Stomach smooth muscle (tissue), 2 donors: ENCODE measurements around the gene SPTB.

Experiments used
- H3K27ac ChIP-seq: one replicate; pipeline ENCODE4 v1.7.0; 2013; ENCODE audit warnings: mild to moderate bottlenecking, low read length, inconsistent platforms
- H3K27me3 ChIP-seq, 2 donors: one replicate each; pipeline ENCODE4 v1.7.0; 2013; ENCODE audit warnings: low read length in 2 of 2; ENCODE audit not compliant: insufficient read depth in 2 of 2, control insufficient read depth in 1 of 2
- H3K36me3 ChIP-seq, 2 donors: one replicate each; pipeline ENCODE4 v1.7.0; 2013; ENCODE audit warnings: low read length in 2 of 2; ENCODE audit not compliant: control insufficient read depth in 2 of 2, insufficient read depth in 2 of 2
- H3K4me1 ChIP-seq: one replicate; pipeline ENCODE4 v1.7.0; 2013; ENCODE audit warnings: low read length; ENCODE audit not compliant: control insufficient read depth, insufficient read depth
- H3K4me3 ChIP-seq, 2 donors: one replicate each; pipeline ENCODE4 v1.7.0; 2013; ENCODE audit warnings: low read length in 2 of 2
- H3K9ac ChIP-seq, 2 donors: one replicate each; pipeline ENCODE4 v1.7.0; 2013; ENCODE audit warnings: low read length in 2 of 2, mild to moderate bottlenecking in 1 of 2
- H3K9me3 ChIP-seq, 2 donors: one replicate each; pipeline ENCODE4 v1.7.0; 2013; ENCODE audit warnings: low read length in 2 of 2; ENCODE audit not compliant: control insufficient read depth in 2 of 2
- donor health status: healthy.
- donor health status: Pancreatic carcinoma.

The SPTB gene

DNA sequence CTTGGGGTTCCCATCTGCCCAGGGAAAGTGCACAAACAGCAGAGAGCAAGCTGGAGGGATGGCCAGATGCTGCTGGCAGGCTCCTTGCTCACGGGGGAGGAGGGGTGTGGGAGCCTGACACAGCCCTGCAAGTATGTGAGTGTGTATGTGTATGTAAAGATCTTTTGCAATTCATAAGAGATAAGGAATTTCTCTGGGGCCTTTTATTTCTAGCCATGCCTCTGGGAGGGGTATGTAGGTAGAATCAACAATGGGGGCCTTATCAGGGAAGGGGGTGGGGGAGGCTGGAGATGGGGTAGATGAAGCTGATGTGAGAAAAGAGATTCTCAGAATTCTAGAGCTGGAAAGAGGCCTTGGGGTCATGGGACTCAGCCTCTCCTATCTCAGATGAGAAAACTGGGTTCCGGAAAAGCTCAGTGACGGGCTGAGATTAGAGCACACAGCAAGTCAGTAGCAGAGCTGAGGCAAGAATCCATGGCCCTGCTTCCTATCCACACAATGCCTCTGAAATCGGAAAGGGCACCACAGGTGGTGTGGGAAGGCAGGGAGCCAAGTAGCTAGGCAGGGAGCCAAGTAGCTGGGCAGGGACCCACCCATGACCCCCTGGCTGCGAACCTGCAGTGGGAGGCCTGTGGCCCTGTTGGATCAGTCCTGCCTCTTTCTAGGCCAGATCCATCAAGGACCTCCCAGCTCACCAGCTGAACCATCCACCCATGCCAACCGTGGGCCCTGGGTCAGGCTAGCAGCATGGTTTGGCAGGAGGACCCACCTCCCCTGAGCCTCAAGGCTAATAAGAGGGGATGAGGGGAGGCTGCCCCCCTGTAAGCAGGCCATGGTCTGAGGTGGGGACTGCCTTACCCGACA, 120.8 kb downstream of the SPTB start:
- H3K27me3 ChIP-seq: peaks cover 5 to 8% of the 10 kb centered on the region in 2 donors
- H3K9ac ChIP-seq: no peak overlapping the region
- H3K36me3 ChIP-seq: no peaks in the 10 kb centered on the region
- no peak overlapping the region for H3K27ac ChIP-seq
- H3K9me3 ChIP-seq: peaks cover 0 to 4% of the 10 kb centered on the region in 2 donors
- peaks cover 46% of the 10 kb centered on the region for H3K4me1 ChIP-seq
- H3K4me3 ChIP-seq: no peak overlapping the region

DNA sequence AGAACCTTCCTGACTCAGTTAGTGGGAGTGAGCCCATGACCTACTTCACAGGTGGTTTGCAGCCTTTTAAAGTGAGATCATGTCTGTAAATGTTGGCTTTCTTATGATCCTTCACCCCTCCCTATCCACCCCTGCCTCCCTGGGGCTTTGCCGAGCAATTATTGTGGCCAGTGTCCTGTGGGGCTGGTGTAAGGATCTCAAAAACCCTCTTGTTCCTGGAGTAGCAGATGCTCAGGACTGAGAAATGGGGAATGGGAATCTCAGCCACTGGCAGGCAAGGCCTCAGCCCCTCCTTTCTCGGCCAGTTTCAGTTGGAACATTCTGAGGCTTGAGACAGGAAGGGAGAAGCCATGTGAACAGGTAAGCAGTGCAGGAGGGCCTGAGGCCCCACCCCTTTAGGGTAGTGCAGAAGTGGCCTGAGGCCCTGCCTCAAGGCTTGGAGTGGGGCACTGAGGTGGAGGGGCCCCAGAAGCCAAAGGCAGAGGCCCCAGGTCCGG, 121.6 kb downstream of the SPTB start:
- peaks cover 5 to 11% of the 10 kb centered on the region in 2 donors for H3K27me3 ChIP-seq
- H3K36me3 ChIP-seq: no peaks in the 10 kb centered on the region
- no peak overlapping the region for H3K9ac ChIP-seq
- H3K27ac ChIP-seq: no peak overlapping the region
- H3K4me1 ChIP-seq: peaks cover 39% of the 10 kb centered on the region
- H3K9me3 ChIP-seq: peaks cover 0 to 5% of the 10 kb centered on the region in 2 donors
- H3K4me3 ChIP-seq: no peak overlapping the region

DNA sequence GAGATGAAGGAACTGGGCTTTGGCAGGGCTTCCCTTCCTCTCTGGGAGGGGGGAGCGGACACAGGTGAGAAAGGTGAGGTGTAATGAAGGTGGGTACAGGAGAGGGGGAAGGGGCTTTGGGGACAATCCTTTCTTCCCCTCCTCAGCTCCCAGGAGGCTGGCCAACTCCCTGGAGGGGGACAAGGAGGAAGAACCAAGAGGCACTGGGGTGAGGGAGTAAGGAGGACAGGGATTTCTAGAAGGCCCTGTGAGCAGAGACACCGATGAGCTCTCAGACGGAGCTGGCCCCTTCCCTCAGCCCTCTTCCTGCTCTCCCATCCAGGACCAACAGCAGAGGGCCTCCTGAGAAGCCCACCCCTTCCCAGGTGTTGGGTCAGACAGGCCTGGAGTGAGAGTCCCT, 122.1 kb downstream of the SPTB start:
- Histone ChIP-seq H3K27ac (no peak overlapping the region), H3K4me1 (peaks cover 34% of the 10 kb centered on the region), H3K9me3 (peaks cover 0 to 5% of the 10 kb centered on the region in 2 donors), H3K4me3 (no peak overlapping the region), H3K27me3 (peaks cover 5 to 11% of the 10 kb centered on the region in 2 donors), H3K36me3 (no peaks in the 10 kb centered on the region), H3K9ac (no peak overlapping the region)

DNA sequence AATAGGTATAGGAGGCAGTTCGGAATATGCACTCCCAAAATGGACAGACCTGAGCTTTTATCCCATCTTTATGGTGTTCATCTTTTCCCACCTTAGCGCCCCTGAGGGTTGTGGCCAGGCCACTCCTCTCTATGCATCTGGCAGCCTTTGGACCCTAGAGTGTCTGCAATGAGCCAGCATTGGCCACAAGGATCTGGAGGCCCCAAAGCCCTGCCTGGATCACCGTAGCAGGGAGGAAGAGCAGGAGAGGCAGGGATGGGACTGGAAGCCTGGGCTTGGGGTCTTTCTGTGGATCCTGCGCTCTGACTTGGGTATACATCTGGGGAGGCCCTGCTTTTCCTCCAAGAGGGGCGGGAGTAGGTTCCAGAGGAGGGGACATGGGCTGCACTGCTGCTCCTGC, 123.0 kb downstream of the SPTB start:
- peaks cover 0 to 5% of the 10 kb centered on the region in 2 donors for H3K9me3 ChIP-seq
- no peak overlapping the region for H3K4me3 ChIP-seq
- H3K27me3 ChIP-seq: peaks cover 5 to 11% of the 10 kb centered on the region in 2 donors
- no peak overlapping the region for H3K27ac ChIP-seq
- no peaks in the 10 kb centered on the region for H3K36me3 ChIP-seq
- H3K4me1 ChIP-seq: peaks cover 25% of the 10 kb centered on the region
- H3K9ac ChIP-seq: no peak overlapping the region

DNA sequence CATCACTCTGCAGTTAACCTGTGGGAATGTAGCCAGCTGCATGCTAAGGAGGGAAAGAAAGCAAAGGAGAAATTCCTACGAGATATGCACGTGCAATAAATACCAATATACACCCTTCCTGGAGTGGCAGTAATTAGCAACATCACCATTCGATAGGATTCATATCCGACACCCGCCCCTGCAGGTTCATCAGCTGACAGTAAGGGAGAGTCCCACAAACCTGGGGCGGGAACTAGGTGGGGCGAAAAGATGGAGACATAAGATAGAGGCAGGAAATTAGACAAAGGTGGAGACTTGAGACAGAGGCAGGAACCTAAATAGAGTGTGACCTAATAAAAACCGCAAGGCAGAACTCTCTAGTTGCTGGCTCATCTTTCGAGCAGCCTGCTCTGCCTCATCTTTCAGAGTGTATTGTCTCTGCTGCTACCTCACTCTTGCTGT, 123.9 kb downstream of the SPTB start:
- Histone ChIP-seq H3K27me3 (peaks cover 5 to 11% of the 10 kb centered on the region in 2 donors), H3K4me1 (peaks cover 16% of the 10 kb centered on the region), H3K36me3 (no peaks in the 10 kb centered on the region), H3K4me3 (no peak overlapping the region), H3K9ac (no peak overlapping the region), H3K27ac (no peak overlapping the region), H3K9me3 (peaks cover 0 to 5% of the 10 kb centered on the region in 2 donors)

DNA sequence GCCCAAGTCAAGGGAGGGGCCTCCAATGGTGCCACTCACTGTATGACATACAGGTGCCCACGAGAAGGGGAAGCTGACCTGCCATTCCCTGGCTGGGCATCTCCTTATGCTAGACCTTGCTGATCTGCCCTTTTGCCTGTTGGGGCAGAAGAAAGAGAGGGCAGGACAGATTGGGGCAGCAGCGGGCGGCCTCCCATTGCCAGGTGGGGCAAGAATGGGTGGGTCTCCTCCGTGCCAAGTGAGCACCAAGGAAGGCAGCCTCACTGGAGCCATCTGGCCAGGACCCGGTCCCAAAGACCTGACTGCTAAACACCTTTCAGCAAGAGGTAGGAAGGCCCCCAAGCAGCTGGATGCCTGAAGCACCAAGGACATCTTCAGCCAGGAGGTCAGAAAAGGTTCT, 125.0 kb downstream of the SPTB start:
- H3K27ac ChIP-seq: no peak overlapping the region
- H3K4me1 ChIP-seq: peaks cover 16% of the 10 kb centered on the region

DNA sequence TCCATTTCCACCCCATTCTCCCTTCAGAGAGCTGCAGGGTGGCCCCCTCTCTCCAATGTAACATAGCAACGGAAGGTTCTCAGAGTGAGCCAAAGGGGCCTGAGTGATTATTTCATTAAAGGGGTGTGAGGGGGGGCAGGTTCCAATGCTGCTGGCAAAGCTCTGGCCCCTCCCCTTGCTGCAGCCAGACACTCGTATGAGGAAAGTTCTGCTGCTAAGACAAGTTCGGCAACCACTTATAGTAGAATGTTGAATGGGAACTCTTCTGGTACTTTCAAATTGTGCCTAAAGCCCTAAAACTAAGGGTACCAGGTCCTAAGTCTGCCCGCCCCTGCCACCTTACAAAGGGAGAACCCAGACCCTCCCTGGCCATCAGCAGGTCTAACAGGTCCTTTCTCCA, 125.7 kb downstream of the SPTB start:
- Histone ChIP-seq H3K36me3 (no peaks in the 10 kb centered on the region), H3K27ac (no peak overlapping the region), H3K27me3 (peaks cover 5 to 11% of the 10 kb centered on the region in 2 donors), H3K4me1 (peaks cover 13% of the 10 kb centered on the region), H3K9ac (no peak overlapping the region), H3K4me3 (no peak overlapping the region), H3K9me3 (peaks cover 0 to 5% of the 10 kb centered on the region in 2 donors)

More for the DNA sequence above, 125.0 kb downstream of the SPTB start:
- Histone ChIP-seq H3K36me3 (no peaks in the 10 kb centered on the region), H3K9me3 (peaks cover 0 to 5% of the 10 kb centered on the region in 2 donors), H3K27me3 (peaks cover 5 to 11% of the 10 kb centered on the region in 2 donors), H3K9ac (no peak overlapping the region), H3K4me3 (no peak overlapping the region)

DNA sequence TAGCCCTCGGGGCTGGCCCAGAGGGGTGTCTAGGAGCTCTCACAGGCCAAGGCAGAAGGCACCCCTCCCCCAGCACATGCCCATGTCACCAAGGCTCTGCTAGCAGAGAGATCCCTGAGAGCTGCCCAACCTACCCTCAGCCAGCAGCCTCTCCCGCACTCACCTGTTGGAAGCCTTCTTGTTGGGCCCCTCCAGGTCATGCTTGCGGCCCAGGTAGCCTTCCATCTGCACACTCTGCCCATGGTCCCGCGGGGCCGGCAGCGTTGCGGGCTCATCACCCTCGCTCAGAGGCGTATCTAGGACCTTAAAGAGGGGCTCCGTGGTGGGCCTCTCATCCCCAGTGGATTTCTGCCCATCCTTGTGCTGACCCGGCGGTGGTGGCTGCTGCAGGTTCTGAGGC, 126.3 kb downstream of the SPTB start:
- peaks cover 7% of the 10 kb centered on the region for H3K4me1 ChIP-seq
- peaks cover 5 to 11% of the 10 kb centered on the region in 2 donors for H3K27me3 ChIP-seq
- no peak overlapping the region for H3K27ac ChIP-seq
- no peak overlapping the region for H3K9ac ChIP-seq
- peaks cover 0 to 5% of the 10 kb centered on the region in 2 donors for H3K9me3 ChIP-seq
- H3K4me3 ChIP-seq: no peak overlapping the region
- H3K36me3 ChIP-seq: no peaks in the 10 kb centered on the region

DNA sequence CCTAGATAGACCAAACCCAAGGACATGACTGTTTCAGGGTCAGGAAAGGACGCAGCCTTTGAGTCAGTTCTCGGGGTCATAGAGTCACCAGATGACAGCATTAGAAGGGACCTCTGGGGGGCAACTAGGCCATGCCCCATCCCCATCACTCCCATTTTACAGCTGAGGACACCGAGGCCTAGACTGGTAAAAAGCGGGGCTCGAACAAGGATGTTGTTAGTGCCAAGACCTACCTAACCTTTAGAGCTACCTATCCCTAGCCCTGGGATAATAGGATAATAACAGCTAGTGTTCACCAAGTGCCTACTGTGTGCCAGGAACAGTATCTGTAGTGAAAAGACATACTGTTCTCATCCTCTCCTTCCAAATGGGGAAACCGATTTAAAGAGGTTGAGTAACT, 126.8 kb downstream of the SPTB start:
- Histone ChIP-seq H3K27me3 (peaks cover 5 to 11% of the 10 kb centered on the region in 2 donors), H3K4me3 (no peak overlapping the region), H3K36me3 (peaks cover 0 to 2% of the 10 kb centered on the region in 2 donors)

DNA sequence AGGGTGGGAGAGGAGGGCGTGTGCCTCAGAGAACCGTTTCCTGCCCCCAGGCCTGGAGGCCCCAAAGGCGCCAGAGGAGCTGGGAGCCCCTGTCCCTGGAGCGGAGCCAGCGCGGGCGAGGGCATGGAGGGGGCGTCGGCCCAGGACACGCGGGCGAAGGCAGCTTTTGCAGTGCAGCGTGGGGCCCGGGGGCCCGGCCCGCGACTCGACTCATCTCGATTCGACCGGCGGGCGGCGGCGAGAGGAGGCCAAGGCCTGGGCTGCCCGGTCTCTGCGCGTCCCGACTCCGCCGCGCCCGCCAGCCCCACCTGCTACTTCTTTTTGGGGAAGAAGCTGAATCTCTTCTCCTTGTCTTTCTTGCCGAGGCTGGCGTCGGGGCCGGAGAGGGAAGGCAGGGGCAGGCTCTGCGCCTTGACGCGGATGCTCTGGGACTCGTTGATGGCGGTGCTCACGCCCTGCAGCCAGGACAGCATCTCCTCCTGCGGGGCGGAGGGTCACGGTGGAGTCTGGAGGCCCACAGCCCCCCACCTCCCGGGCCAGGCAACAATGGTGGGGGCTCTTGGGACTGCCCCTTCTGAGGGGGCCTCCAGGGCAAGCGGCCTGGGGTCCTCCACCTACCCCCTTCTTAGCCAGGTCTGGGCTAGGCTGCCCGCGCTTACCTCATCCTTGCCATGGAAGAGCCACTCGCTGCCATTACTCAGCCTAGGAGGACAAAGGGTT, 130.6 kb downstream of the SPTB start:
- Histone ChIP-seq H3K9me3 (peaks cover 0 to 2% of the 10 kb centered on the region in 2 donors), H3K27me3 (peaks cover 2 to 6% of the 10 kb centered on the region in 2 donors), H3K4me3 (no peak overlapping the region), H3K36me3 (peaks cover 6 to 8% of the 10 kb centered on the region in 2 donors), H3K27ac (no peak overlapping the region), H3K9ac (no peak overlapping the region), H3K4me1 (peaks cover 16% of the 10 kb centered on the region)

More for the DNA sequence above, 126.8 kb downstream of the SPTB start:
- Histone ChIP-seq H3K27ac (no peak overlapping the region), H3K9ac (no peak overlapping the region), H3K4me1 (peaks cover 2% of the 10 kb centered on the region), H3K9me3 (peaks cover 0 to 5% of the 10 kb centered on the region in 2 donors)
